Progenitor cell of endocrine pancreas (in vitro differentiated cells): ENCODE measurements around the gene MTCL1. TPM values are rescaled to one million over a fixed set of nuclear protein-coding genes. Genes with fewer than 3 reads are reported as not detected.

ENCODE experiments used
- DNase-seq: peaks from one replicate; pipeline ENCODE4 v3.0.0; 2021; ENCODE audit warnings: low spot score; ENCODE audit not compliant: unreplicated experiment
- H3K27ac Mint-ChIP-seq: 2 replicates; pipeline ENCODE4 v1.8.0; 2021; ENCODE audit warnings: mild to moderate bottlenecking, moderate library complexity, mixed read lengths
- H3K27me3 Mint-ChIP-seq: 2 replicates; pipeline ENCODE4 v1.8.0; 2021; ENCODE audit warnings: mixed read lengths
- H3K36me3 Mint-ChIP-seq: 2 replicates; pipeline ENCODE4 v1.8.0; 2022; ENCODE audit warnings: mixed read lengths; ENCODE audit not compliant: insufficient read depth
- H3K4me1 Mint-ChIP-seq: 2 replicates; pipeline ENCODE4 v1.8.0; 2021; ENCODE audit warnings: low read depth, mixed read lengths
- H3K4me3 Mint-ChIP-seq: 2 replicates; pipeline ENCODE4 v1.8.0; 2021; ENCODE audit warnings: low read depth, mild to moderate bottlenecking, moderate library complexity, mixed read lengths
- H3K9me3 Mint-ChIP-seq: 2 replicates; pipeline ENCODE4 v1.8.0; 2021; ENCODE audit warnings: low read depth, mixed read lengths
- CTCF ChIP-seq: fragments of 200-600 bp; sonication (generic); IDR thresholded peaks from one replicate; pipeline ENCODE4 v1.5.0; 2021; ENCODE audit warnings: antibody characterized with exemption, mild to moderate bottlenecking; ENCODE audit not compliant: unreplicated experiment
- total RNA-seq: library from RNA; stranded (reverse); gene quantifications from 2 replicates; pipeline ENCODE4 v1.2.1, GENCODE V29; 2021

Gene MTCL1
- total RNA-seq, 1 donor from 2014 or later, result 81.5 TPM

- Mint-ChIP-seq H3K4me1 (peaks cover 47% of the 10 kb centered on the region), H3K9me3 (no peaks in the 10 kb centered on the region), H3K27me3 (peaks cover 7% of the 10 kb centered on the region), H3K36me3 (peaks cover 35% of the 10 kb centered on the region), H3K27ac (no peak overlapping the region), H3K4me3 (peak overlapping the region; percentile 16)
- no peak for DNase-seq
- no peak for TF ChIP-seq CTCF
Measured at GRCh38 chr18:8713691-8714090, 8.3 kb downstream of the MTCL1 start.

GRCh38 chr18:8715599-8715998, 10.2 kb downstream of the MTCL1 start:
- no peak overlapping the region for H3K4me3 Mint-ChIP-seq
- H3K27ac Mint-ChIP-seq, result no peak overlapping the region
- H3K4me1 Mint-ChIP-seq, result peaks cover 51% of the 10 kb centered on the region
- H3K36me3 Mint-ChIP-seq, result peaks cover 36% of the 10 kb centered on the region
- TF ChIP-seq CTCF, result no peak
- no peaks in the 10 kb centered on the region for H3K9me3 Mint-ChIP-seq
- peaks cover 7% of the 10 kb centered on the region for H3K27me3 Mint-ChIP-seq
- DNase-seq, result no peak

- H3K4me3 Mint-ChIP-seq, result peak overlapping the region; percentile 49
- H3K36me3 Mint-ChIP-seq, result peaks cover 45% of the 10 kb centered on the region
- no peak for TF ChIP-seq CTCF
- DNase-seq, result no peak
- H3K4me1 Mint-ChIP-seq, result peaks cover 55% of the 10 kb centered on the region
- peaks cover 3% of the 10 kb centered on the region for H3K9me3 Mint-ChIP-seq
- peaks cover 7% of the 10 kb centered on the region for H3K27me3 Mint-ChIP-seq
- H3K27ac Mint-ChIP-seq, result peak overlapping the region; percentile 8
Measured at GRCh38 chr18:8717011-8717770, 11.8 kb downstream of the MTCL1 start.

GRCh38 chr18:8718401-8718913, 13.1 kb downstream of the MTCL1 start:
- Mint-ChIP-seq H3K36me3 (peaks cover 50% of the 10 kb centered on the region), H3K4me1 (peaks cover 57% of the 10 kb centered on the region), H3K27ac (no peak overlapping the region), H3K4me3 (no peak overlapping the region), H3K9me3 (peaks cover 3% of the 10 kb centered on the region), H3K27me3 (peaks cover 7% of the 10 kb centered on the region)
- DNase-seq, result no peak
- TF ChIP-seq CTCF, result no peak

- peaks cover 46% of the 10 kb centered on the region for H3K36me3 Mint-ChIP-seq
- H3K4me1 Mint-ChIP-seq, result peaks cover 51% of the 10 kb centered on the region
- no peak for DNase-seq
- peaks cover 3% of the 10 kb centered on the region for H3K9me3 Mint-ChIP-seq
- H3K4me3 Mint-ChIP-seq, result no peak overlapping the region
- TF ChIP-seq CTCF, result no peak
- peaks cover 7% of the 10 kb centered on the region for H3K27me3 Mint-ChIP-seq
- peak overlapping the region; percentile 13 for H3K27ac Mint-ChIP-seq
Measured at GRCh38 chr18:8719192-8719591, 13.8 kb downstream of the MTCL1 start.
